Measurements from ENCODE around the gene SEMA4A.

Gene SEMA4A

GRCh38 chr1:156114101-156114918 is 39.1 kb upstream of the SEMA4A start, which contains the start of gene LMNA:
Gene LMNA (plus strand): TSS chr1:156114711. CDS start chr1:156114919, 208 bp downstream.
- Histone ChIP-seq H2BK15ac (ENCODE audit: low read length) (no peak within 1 kb of the TSS), H2AFZ (ENCODE audit: low read length) (no peak within 1 kb of the TSS), H3K9ac (ENCODE audit: low read depth, low read length, poor library complexity) (peak within 1 kb of the TSS; percentile 85), H3K18ac (ENCODE audit: low read length) (peak within 1 kb of the TSS; percentile 94), H2BK5ac (ENCODE audit: low read length) (no peak within 1 kb of the TSS), H3K79me1 (ENCODE audit: low read depth, low read length) (peaks cover 2% of the 10 kb centered on the region), H4K91ac (ENCODE audit: low read depth, low read length, poor library complexity) (no peak within 1 kb of the TSS), H3K4me1 (ENCODE audit: control insufficient read depth in 2 of 2, insufficient read depth in 1 of 2, low read depth in 1 of 2, low read length in 2 of 2) (peaks cover 19 to 21% of the 10 kb centered on the region in 2 donors), H3K36me3 (replicated peaks in 1 of 2; ENCODE audit: control insufficient read depth in 2 of 2, insufficient read depth in 2 of 2, low read length in 2 of 2) (peaks cover 1 to 69% of the 10 kb centered on the region in 2 donors), H3K27ac (replicated peaks; ENCODE audit: low read length) (no peak within 1 kb of the TSS), H3K27me3 (ENCODE audit: control insufficient read depth in 3 of 3, insufficient read depth in 3 of 3, low read depth in 1 of 3, low read length in 3 of 3) (peaks cover 0 to 2% (median 0%) of the 10 kb centered on the region in 3 experiments), H4K8ac (ENCODE audit: low read depth, low read length) (no peak within 1 kb of the TSS), H2BK120ac (ENCODE audit: low read depth, low read length) (no peak within 1 kb of the TSS), H3K4me2 (ENCODE audit: insufficient read depth, low read length, poor library complexity, severe bottlenecking) (peak within 1 kb of the TSS; percentile 95), H3K9me3 (replicated peaks in 1 of 2; ENCODE audit: control insufficient read depth in 2 of 2, insufficient read depth in 1 of 2, low read depth in 1 of 2, low read length in 2 of 2) (no peaks in the 10 kb centered on the region), H3K14ac (ENCODE audit: low read length) (peak within 1 kb of the TSS; percentile 95), H3K4me3 (ENCODE audit: low read length in 2 of 2) (peak within 1 kb of the TSS in 1 of 2 donors; percentile 82), H3K4ac (ENCODE audit: low read length) (no peak within 1 kb of the TSS), H2BK12ac (ENCODE audit: low read length) (no peak within 1 kb of the TSS), H3K23ac (ENCODE audit: low read depth, low read length, poor library complexity) (peak within 1 kb of the TSS; percentile 96), H2AK5ac (ENCODE audit: low read depth, low read length) (peak within 1 kb of the TSS; percentile 86)
- WGBS, 2 donors (ENCODE audit: extremely low coverage in 2 of 2, insufficient read length in 2 of 2, insufficient replicate concordance in 1 of 2) = no CpG with 5 or more reads among the region's 37 CpGs
- DNase-seq (ENCODE audit: low spot score) = no peak

DNA sequence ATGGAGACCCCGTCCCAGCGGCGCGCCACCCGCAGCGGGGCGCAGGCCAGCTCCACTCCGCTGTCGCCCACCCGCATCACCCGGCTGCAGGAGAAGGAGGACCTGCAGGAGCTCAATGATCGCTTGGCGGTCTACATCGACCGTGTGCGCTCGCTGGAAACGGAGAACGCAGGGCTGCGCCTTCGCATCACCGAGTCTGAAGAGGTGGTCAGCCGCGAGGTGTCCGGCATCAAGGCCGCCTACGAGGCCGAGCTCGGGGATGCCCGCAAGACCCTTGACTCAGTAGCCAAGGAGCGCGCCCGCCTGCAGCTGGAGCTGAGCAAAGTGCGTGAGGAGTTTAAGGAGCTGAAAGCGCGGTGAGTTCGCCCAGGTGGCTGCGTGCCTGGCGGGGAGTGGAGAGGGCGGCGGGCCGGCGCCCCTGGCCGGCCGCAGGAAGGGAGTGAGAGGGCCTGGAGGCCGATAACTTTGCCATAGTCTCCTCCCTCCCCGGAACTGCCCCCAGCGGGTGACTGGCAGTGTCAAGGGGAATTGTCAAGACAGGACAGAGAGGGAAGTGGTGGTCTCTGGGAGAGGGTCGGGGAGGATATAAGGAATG is 38.4 kb upstream of the SEMA4A start:
- H3K9me3 ChIP-seq (replicated peaks in 1 of 2; ENCODE audit: control insufficient read depth in 2 of 2, insufficient read depth in 1 of 2, low read depth in 1 of 2, low read length in 2 of 2) = no peaks in the 10 kb centered on the region
- H3K36me3 ChIP-seq (replicated peaks in 1 of 2; ENCODE audit: control insufficient read depth in 2 of 2, insufficient read depth in 2 of 2, low read length in 2 of 2) = peaks cover 3 to 68% of the 10 kb centered on the region in 2 donors
- no peak overlapping the region for H2AFZ ChIP-seq (ENCODE audit: low read length)
- no peak overlapping the region for H4K91ac ChIP-seq (ENCODE audit: low read depth, low read length, poor library complexity)
- H3K27ac ChIP-seq (replicated peaks; ENCODE audit: low read length) = no peak overlapping the region
- H3K23ac ChIP-seq (ENCODE audit: low read depth, low read length, poor library complexity) = peak overlapping the region; percentile 96
- H2BK15ac ChIP-seq (ENCODE audit: low read length) = no peak overlapping the region
- DNase-seq (ENCODE audit: low spot score) = no peak
- WGBS, 2 donors (ENCODE audit: extremely low coverage in 2 of 2, insufficient read length in 2 of 2, insufficient replicate concordance in 1 of 2) = no CpG with 5 or more reads among the region's 49 CpGs
- peaks cover 19 to 21% of the 10 kb centered on the region in 2 donors for H3K4me1 ChIP-seq (ENCODE audit: control insufficient read depth in 2 of 2, insufficient read depth in 1 of 2, low read depth in 1 of 2, low read length in 2 of 2)
- peak overlapping the region; percentile 85 for H3K9ac ChIP-seq (ENCODE audit: low read depth, low read length, poor library complexity)
- no peak overlapping the region for H2BK12ac ChIP-seq (ENCODE audit: low read length)
- H2AK5ac ChIP-seq (ENCODE audit: low read depth, low read length) = peak overlapping the region; percentile 86
- peak overlapping the region; percentile 95 for H3K14ac ChIP-seq (ENCODE audit: low read length)
- H3K18ac ChIP-seq (ENCODE audit: low read length) = peak overlapping the region; percentile 94
- peaks cover 2% of the 10 kb centered on the region for H3K79me1 ChIP-seq (ENCODE audit: low read depth, low read length)
- no peak overlapping the region for H3K4ac ChIP-seq (ENCODE audit: low read length)
- H3K4me3 ChIP-seq (ENCODE audit: low read length in 2 of 2) = peak overlapping the region in 1 of 2 donors; percentile 82
- H3K4me2 ChIP-seq (ENCODE audit: insufficient read depth, low read length, poor library complexity, severe bottlenecking) = peak overlapping the region; percentile 95
- no peak overlapping the region for H4K8ac ChIP-seq (ENCODE audit: low read depth, low read length)
- H2BK5ac ChIP-seq (ENCODE audit: low read length) = no peak overlapping the region
- H2BK120ac ChIP-seq (ENCODE audit: low read depth, low read length) = no peak overlapping the region
- peaks cover 0 to 2% (median 0%) of the 10 kb centered on the region in 3 experiments for H3K27me3 ChIP-seq (ENCODE audit: control insufficient read depth in 3 of 3, insufficient read depth in 3 of 3, low read depth in 1 of 3, low read length in 3 of 3)

DNA sequence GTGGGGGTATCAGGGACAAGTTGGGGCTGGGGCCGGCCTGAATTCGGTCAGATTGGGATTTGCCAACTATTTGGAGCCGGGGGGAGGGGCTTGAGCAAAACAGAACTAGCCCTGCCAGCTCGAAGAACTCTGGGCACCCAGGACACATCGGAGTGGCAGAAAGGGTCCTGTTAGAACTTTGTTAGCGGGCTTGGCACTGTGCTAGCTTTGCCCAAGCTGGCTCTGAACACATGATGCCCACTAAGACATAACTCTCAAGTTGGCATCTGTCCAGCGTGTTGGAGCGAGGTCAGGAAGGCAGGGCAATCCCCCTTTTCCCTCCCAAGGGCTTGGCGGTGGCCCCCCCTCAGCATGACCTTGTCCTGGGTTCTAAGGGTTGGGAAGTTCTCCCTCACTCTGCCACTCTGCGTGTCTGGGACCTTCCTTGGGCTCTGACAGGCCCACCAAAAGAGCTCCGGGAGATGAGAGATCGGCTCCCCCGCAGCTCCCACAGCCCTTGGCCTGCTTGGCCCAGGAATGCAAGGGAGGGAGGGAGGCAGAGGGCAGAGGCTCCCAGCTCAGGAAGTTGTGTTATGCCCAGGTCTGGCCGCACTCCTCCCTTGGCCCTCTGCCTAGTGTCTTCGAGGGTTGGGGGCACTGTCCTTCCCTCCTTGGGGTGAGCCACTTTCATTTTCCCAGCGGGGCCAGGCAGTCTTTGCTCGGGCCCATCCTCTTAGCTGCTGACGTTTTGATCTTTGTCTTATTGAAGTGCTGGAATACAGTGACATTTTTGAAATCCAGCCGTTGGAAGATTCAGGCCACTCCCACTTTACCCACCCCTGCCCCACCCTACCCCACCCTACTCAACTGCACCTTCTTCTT is 37.6 kb upstream of the SEMA4A start:
- no peak overlapping the region for H2AK5ac ChIP-seq (ENCODE audit: low read depth, low read length)
- H3K4me1 ChIP-seq (ENCODE audit: control insufficient read depth in 2 of 2, insufficient read depth in 1 of 2, low read depth in 1 of 2, low read length in 2 of 2) = peaks cover 19 to 21% of the 10 kb centered on the region in 2 donors
- no peak overlapping the region for H3K27ac ChIP-seq (replicated peaks; ENCODE audit: low read length)

More for the DNA sequence above, 37.6 kb upstream of the SEMA4A start:
- no peak overlapping the region for H3K14ac ChIP-seq (ENCODE audit: low read length)
- H2AFZ ChIP-seq (ENCODE audit: low read length) = no peak overlapping the region
- no peak overlapping the region for H2BK5ac ChIP-seq (ENCODE audit: low read length)
- no CpG with 5 or more reads among the region's 19 CpGs for WGBS, 2 donors (ENCODE audit: extremely low coverage in 2 of 2, insufficient read length in 2 of 2, insufficient replicate concordance in 1 of 2)
- no peak overlapping the region for H2BK12ac ChIP-seq (ENCODE audit: low read length)
- no peak overlapping the region for H4K8ac ChIP-seq (ENCODE audit: low read depth, low read length)
- H3K4me2 ChIP-seq (ENCODE audit: insufficient read depth, low read length, poor library complexity, severe bottlenecking) = peak overlapping the region; percentile 95
- no peaks in the 10 kb centered on the region for H3K9me3 ChIP-seq (replicated peaks in 1 of 2; ENCODE audit: control insufficient read depth in 2 of 2, insufficient read depth in 1 of 2, low read depth in 1 of 2, low read length in 2 of 2)
- no peak overlapping the region for H2BK15ac ChIP-seq (ENCODE audit: low read length)
- no peak overlapping the region for H3K9ac ChIP-seq (ENCODE audit: low read depth, low read length, poor library complexity)
- peaks cover 0 to 2% (median 0%) of the 10 kb centered on the region in 3 experiments for H3K27me3 ChIP-seq (ENCODE audit: control insufficient read depth in 3 of 3, insufficient read depth in 3 of 3, low read depth in 1 of 3, low read length in 3 of 3)
- peaks cover 3 to 69% of the 10 kb centered on the region in 2 donors for H3K36me3 ChIP-seq (replicated peaks in 1 of 2; ENCODE audit: control insufficient read depth in 2 of 2, insufficient read depth in 2 of 2, low read length in 2 of 2)
- peaks cover 2% of the 10 kb centered on the region for H3K79me1 ChIP-seq (ENCODE audit: low read depth, low read length)
- no peak overlapping the region for H2BK120ac ChIP-seq (ENCODE audit: low read depth, low read length)
- peak overlapping the region; percentile 25 for H3K18ac ChIP-seq (ENCODE audit: low read length)
- peak overlapping the region in 1 of 2 donors; percentile 82 for H3K4me3 ChIP-seq (ENCODE audit: low read length in 2 of 2)
- no peak overlapping the region for H3K23ac ChIP-seq (ENCODE audit: low read depth, low read length, poor library complexity)
- no peak overlapping the region for H3K4ac ChIP-seq (ENCODE audit: low read length)
- DNase-seq (ENCODE audit: low spot score) = no peak
- no peak overlapping the region for H4K91ac ChIP-seq (ENCODE audit: low read depth, low read length, poor library complexity)
